ENCODE data around the gene ASB18.

Gene ASB18

GRCh38 chr2:236168110-236169080, 95.8 kb downstream of the ASB18 start, which contains the start of gene GBX2:
Gene GBX2, minus strand, starts transcription at chr2:236168386. Its CDS starts 415 bp downstream, at chr2:236167971.
- TF ChIP-seq CTCF (IDR thresholded peaks at IDR 0.05; ENCODE audit: control insufficient read depth, extremely low read depth, insufficient read depth): peak; percentile 27; the same call in 1 of the 2 replicates
- peak; percentile 39 for DNase-seq (ENCODE audit: low read depth)
- H3K4me3 ChIP-seq (ENCODE audit: low read depth, low read length): peak within 1 kb of the TSS; percentile 48

- peak overlapping the region; percentile 48 for H3K4me3 ChIP-seq (ENCODE audit: low read depth, low read length)
- no peak for DNase-seq (ENCODE audit: low read depth)
Measured at GRCh38 chr2:236167297-236168109, 96.7 kb downstream of the ASB18 start.

GRCh38 chr2:236166796-236167296, 97.4 kb downstream of the ASB18 start:
- TF ChIP-seq CTCF (IDR thresholded peaks at IDR 0.05; ENCODE audit: control insufficient read depth, extremely low read depth, insufficient read depth): no peak
- peak overlapping the region; percentile 48 for H3K4me3 ChIP-seq (ENCODE audit: low read depth, low read length)
- no peak for DNase-seq (ENCODE audit: low read depth)

More at GRCh38 chr2:236167297-236168109, 96.7 kb downstream of the ASB18 start:
- TF ChIP-seq CTCF (IDR thresholded peaks at IDR 0.05; ENCODE audit: control insufficient read depth, extremely low read depth, insufficient read depth): peak; percentile 60

GRCh38 chr2:236165842-236166795, 98.1 kb downstream of the ASB18 start:
- no peak overlapping the region for H3K4me3 ChIP-seq (ENCODE audit: low read depth, low read length)
- no peak for TF ChIP-seq CTCF (IDR thresholded peaks at IDR 0.05; ENCODE audit: control insufficient read depth, extremely low read depth, insufficient read depth)
- no peak for DNase-seq (ENCODE audit: low read depth)

- no peak overlapping the region for H3K4me3 ChIP-seq (ENCODE audit: low read depth, low read length)
- TF ChIP-seq CTCF (IDR thresholded peaks at IDR 0.05; ENCODE audit: control insufficient read depth, extremely low read depth, insufficient read depth): no peak
- DNase-seq (ENCODE audit: low read depth): no peak
Measured at GRCh38 chr2:236164925-236165841, 99.0 kb downstream of the ASB18 start.
